Measurements from ENCODE around the gene LRRFIP1. TPM values are rescaled to one million over a fixed set of nuclear protein-coding genes. Genes with fewer than 3 reads are reported as not detected.

LRRFIP1 gene
- total RNA-seq, 1 donor from 2014 or later: 115 TPM

GRCh38 chr2:237727363-237727762 is 100.0 kb downstream of the LRRFIP1 start:
- FAIRE-seq: no peak

GRCh38 chr2:237729681-237730475 is 102.5 kb downstream of the LRRFIP1 start:
- H3K27me3 ChIP-seq (ENCODE audit: control insufficient read depth, insufficient read depth, low read length): no peaks in the 10 kb centered on the region
- no peak for TF ChIP-seq CTCF (IDR thresholded peaks at IDR 0.05; ENCODE audit: insufficient read depth, low read length, severe bottlenecking)
- H3K36me3 ChIP-seq (ENCODE audit: control insufficient read depth, insufficient read depth, low read length): peaks cover 4% of the 10 kb centered on the region
- no peak for DNase-seq (ENCODE audit: low read depth)
- no peak for FAIRE-seq
- no peak overlapping the region for H3K4me3 ChIP-seq (ENCODE audit: low read depth, low read length)

More at GRCh38 chr2:237727363-237727762, 100.0 kb downstream of the LRRFIP1 start:
- H3K27me3 ChIP-seq (ENCODE audit: control insufficient read depth, insufficient read depth, low read length): no peaks in the 10 kb centered on the region
- H3K36me3 ChIP-seq (ENCODE audit: control insufficient read depth, insufficient read depth, low read length): peaks cover 6% of the 10 kb centered on the region
- TF ChIP-seq CTCF (IDR thresholded peaks at IDR 0.05; ENCODE audit: insufficient read depth, low read length, severe bottlenecking): no peak
- peak; percentile 86 for DNase-seq (ENCODE audit: low read depth)
- H3K4me3 ChIP-seq (ENCODE audit: low read depth, low read length): no peak overlapping the region

- DNase-seq (ENCODE audit: low read depth): peak; percentile 86
- TF ChIP-seq CTCF (IDR thresholded peaks at IDR 0.05; ENCODE audit: insufficient read depth, low read length, severe bottlenecking): no peak
- no peak for FAIRE-seq
- H3K36me3 ChIP-seq (ENCODE audit: control insufficient read depth, insufficient read depth, low read length): peaks cover 12% of the 10 kb centered on the region
- H3K27me3 ChIP-seq (ENCODE audit: control insufficient read depth, insufficient read depth, low read length): no peaks in the 10 kb centered on the region
- H3K4me3 ChIP-seq (ENCODE audit: low read depth, low read length): no peak overlapping the region
Observed at GRCh38 chr2:237731663-237732062, 104.3 kb downstream of the LRRFIP1 start.

- no peaks in the 10 kb centered on the region for H3K27me3 ChIP-seq (ENCODE audit: control insufficient read depth, insufficient read depth, low read length)
- no peak for TF ChIP-seq CTCF (IDR thresholded peaks at IDR 0.05; ENCODE audit: insufficient read depth, low read length, severe bottlenecking)
- FAIRE-seq: no peak
- H3K36me3 ChIP-seq (ENCODE audit: control insufficient read depth, insufficient read depth, low read length): peaks cover 16% of the 10 kb centered on the region
- DNase-seq (ENCODE audit: low read depth): no peak
- H3K4me3 ChIP-seq (ENCODE audit: low read depth, low read length): no peak overlapping the region
Observed at GRCh38 chr2:237732070-237732469, 104.7 kb downstream of the LRRFIP1 start.

GRCh38 chr2:237732790-237733381 is 105.5 kb downstream of the LRRFIP1 start:
- Histone ChIP-seq H3K36me3 (ENCODE audit: control insufficient read depth, insufficient read depth, low read length) (peaks cover 20% of the 10 kb centered on the region), H3K27me3 (ENCODE audit: control insufficient read depth, insufficient read depth, low read length) (no peaks in the 10 kb centered on the region), H3K4me3 (ENCODE audit: low read depth, low read length) (no peak overlapping the region)
- TF ChIP-seq CTCF (IDR thresholded peaks at IDR 0.05; ENCODE audit: insufficient read depth, low read length, severe bottlenecking): no peak
- FAIRE-seq (no peak), DNase-seq (ENCODE audit: low read depth) (no peak)

All from bronchial epithelial cell (primary cell).